Kidney capillary endothelial cell (primary cell): ENCODE results near the gene SORCS3.
A peak's percentile ranks its signal among the peaks of the same experiment; 100 is the strongest.

ENCODE experiments used
- DNase-seq: peaks from one replicate; pipeline ENCODE4 v3.0.0-alpha.2; 2018; ENCODE audit warnings: low spot score

Gene SORCS3

DNA sequence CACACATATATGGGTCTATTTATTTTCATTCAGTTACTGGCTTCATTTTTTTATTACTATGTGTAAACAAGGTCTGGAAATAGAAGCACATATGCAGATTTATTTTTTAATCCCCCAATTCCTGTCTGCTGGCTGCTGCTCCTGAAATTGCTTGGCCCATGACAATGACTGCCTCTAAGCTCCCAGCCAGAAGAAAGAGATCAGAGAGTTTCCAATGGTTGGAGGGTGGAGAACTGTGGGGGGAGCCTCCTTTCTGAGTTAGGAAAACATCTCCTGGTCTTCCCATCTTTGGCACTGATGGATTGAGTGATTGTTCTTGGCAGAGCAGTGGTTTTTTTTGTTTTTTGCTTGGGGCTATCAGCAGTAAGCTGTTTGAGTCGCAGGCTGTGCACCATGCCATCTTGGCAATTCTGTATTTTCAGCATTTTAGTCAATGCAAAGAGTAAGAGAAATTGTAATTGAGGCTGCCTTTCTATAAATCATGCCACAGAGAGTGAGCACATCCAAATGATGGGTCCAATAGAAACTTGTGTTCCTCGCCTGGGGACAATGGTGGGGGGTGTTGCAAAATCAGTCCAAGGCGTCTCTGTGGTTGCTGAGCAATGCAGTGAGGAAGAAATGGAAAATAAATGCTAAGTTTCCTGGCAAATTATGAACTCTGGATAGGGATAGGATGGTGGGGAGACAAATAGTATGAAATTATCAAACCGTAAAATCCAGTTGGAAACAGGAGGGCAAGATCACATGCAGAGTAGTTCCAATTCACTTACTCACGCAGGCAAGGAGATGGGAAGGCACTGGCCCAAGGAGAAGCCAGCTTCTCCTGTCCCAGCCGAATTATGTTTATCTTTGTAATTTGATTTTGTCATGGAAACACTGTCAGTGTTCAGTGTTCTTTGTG lies 382.4 kb downstream of the SORCS3 start:
- DNase-seq: no peak

GRCh38 chr10:105024184-105024583 lies 383.1 kb downstream of the SORCS3 start:
- no peak for DNase-seq

GRCh38 chr10:105025092-105025491 lies 384.0 kb downstream of the SORCS3 start:
- DNase-seq: no peak

GRCh38 chr10:105026566-105026965 lies 385.5 kb downstream of the SORCS3 start:
- no peak for DNase-seq

GRCh38 chr10:105029286-105029685 lies 388.2 kb downstream of the SORCS3 start:
- no peak for DNase-seq

GRCh38 chr10:105037022-105037421 lies 395.9 kb downstream of the SORCS3 start:
- no peak for DNase-seq

DNA sequence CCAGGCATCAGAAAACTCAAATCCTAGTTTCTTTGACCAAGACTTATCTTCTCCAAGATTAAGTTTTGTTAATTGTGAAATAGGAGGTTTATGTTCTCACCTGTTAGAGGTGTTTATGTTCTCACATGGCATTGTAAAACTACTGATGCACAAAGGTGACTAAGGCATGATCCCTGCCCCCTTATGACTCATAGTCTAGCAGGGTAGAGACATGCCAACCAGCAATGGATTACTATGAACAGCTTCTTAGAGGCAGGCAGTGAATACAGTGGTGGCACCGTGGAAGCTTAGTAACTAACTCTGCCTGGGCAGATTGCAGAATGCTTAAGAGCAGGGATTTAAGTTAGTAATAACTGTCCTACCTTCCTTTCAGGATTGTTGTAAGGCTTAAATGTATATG lies 400.9 kb downstream of the SORCS3 start:
- DNase-seq: no peak

DNA sequence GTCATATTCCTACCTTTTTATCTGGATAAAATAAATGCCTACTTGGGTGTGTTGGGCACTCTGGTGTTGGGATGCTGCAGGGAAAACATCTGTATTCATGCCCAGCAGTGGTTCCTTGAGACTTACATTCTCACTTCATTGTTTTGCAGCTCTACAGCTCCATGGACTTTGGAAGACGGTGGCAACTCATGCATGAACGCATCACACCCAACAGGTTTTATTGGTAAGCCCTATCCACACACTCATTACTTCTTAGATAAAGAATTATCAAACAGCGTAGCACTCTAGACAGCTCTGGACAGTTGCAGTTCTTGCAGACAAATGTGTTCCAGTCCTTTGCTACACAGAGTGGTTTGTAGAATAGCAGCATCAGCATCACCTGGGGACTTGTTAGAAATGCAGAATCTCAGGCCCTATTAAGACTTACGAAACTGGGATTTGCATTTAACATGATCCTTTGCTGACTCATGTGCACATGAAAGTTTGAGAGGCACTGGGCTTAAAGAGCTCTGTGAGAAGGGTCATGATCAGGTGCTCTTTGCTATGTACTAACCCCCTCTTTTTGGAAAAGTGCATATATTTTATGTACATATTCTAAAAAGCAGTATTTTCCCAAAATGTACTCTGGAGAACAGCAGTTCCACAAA lies 401.9 kb downstream of the SORCS3 start:
- DNase-seq: no peak

- no peak for DNase-seq
These were observed 403.8 kb downstream of the SORCS3 start for GRCh38 chr10:105044902-105045301.

- no peak for DNase-seq
These were observed 415.3 kb downstream of the SORCS3 start for GRCh38 chr10:105056413-105056812.

DNA sequence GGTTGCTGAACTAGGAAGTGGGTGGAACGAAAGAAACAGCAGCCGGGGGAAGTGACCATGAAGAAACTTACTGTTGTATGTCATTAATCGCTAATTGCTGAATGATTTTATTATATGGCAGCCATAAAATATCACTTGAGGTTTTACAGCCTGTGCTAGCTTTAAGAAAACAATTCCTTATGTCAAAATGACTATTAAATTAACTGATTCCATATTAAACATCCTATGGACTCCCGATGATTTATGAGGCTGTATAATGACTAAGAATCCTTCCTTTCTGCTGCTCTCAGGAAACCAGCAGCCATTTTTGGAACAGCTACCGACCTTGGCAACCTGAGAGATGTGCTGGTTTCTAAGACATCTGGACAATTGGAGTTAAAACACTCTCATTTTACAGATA lies 421.9 kb downstream of the SORCS3 start:
- DNase-seq: no peak

GRCh38 chr10:105063796-105064195 lies 422.7 kb downstream of the SORCS3 start:
- DNase-seq: peak; percentile 21

DNA sequence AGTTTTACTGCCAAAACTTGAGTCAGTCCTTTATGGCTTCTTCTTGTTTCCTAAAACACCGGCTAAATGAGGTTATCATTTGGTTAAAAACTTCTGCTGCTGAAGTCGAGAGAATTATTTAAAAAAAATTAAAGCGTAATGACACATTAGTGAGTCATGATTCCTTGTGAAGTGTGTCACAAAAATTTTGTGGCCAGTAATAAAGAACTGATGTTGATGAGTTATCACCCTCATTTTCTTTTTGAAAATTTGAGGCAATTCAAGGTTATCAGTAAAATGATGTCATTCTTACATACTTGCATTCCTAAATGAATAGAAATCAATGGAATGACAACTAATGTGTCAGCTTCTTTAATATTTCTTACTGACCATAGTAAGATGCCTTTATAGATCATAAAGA lies 427.4 kb downstream of the SORCS3 start:
- no peak for DNase-seq

- DNase-seq: no peak
These were observed 429.2 kb downstream of the SORCS3 start for GRCh38 chr10:105070249-105070648.

DNA sequence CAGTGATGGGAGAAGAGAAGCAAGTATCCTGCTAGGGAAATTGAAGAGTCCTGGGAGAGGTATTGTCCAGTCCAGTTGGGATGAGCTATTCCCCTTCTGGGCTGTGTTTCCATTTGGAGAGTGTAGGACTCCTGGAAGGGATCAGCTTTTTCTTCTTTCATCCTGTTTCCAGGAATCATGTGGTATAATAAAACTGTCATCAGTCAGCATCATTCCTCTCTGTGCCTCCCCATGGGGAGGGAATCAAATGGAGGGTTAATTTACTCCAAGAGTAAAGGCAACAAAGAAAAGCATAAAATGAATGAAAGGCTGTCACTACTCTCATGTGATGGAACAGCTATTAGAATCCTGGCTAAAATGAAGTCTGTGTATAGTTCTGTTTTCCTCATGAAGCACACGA lies 429.9 kb downstream of the SORCS3 start:
- DNase-seq: no peak

DNA sequence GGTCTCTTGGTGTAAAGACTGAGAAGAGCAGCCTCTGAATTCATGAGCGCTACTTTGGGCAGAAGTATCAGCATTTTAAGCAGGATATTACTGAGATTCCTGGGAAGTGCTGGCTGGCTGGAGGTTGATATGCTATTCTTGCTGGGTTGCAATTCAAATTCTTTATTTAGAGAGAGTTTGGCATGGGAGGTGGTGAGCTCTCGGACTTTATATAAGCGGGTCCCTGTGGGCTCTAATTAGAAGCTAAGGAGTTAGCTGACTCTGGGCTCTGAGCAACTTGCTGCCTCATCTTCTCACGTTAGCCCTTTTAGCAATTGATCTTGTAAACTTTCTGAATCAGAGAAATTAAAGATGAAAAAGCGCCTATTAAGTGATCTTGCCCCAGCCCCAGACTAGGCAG lies 430.9 kb downstream of the SORCS3 start:
- no peak for DNase-seq

- no peak for DNase-seq
These were observed 432.9 kb downstream of the SORCS3 start for GRCh38 chr10:105073999-105074398.

- DNase-seq: no peak
These were observed 433.9 kb downstream of the SORCS3 start for GRCh38 chr10:105075031-105075430.

GRCh38 chr10:105085980-105086379 lies 444.9 kb downstream of the SORCS3 start:
- DNase-seq: no peak

GRCh38 chr10:105094048-105094447 lies 453.0 kb downstream of the SORCS3 start:
- DNase-seq: no peak

DNA sequence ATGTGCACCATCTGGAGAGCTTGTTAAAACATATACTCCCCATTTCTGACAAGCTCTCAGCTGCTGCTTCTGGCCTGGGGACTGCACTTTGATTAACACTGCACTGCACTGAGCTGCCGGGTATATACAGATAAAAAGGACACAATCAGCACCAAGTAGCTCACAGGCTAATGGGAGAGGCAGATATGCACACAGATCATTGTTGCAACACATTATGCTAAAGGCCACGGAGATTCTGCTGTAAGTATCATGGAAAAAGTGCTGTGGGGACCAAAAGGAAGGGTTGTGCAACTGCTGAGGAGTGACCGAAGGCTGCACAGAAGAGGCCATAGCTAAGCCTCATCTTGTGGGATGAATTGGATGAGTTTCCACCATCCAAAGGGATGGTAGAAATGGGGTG lies 455.2 kb downstream of the SORCS3 start:
- DNase-seq: no peak

DNA sequence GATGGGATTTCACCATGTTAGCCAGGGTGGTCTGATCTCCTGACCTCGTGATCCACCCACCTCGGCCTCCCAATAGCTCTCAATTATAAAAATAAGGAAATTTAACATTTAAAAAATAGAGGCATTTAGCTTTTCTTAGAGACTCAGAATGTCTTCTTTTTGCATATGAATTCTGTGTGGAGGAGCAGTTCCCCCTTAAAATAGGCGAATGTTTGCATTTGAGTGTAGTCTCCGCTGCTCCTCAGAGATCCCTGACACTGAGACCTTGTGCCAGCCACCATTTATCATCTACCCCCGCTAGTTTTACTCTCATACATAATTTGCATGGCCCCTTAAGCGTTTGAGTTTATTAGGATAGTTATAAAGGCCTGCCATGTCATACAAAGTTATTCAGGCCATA lies 461.9 kb downstream of the SORCS3 start:
- no peak for DNase-seq

DNA sequence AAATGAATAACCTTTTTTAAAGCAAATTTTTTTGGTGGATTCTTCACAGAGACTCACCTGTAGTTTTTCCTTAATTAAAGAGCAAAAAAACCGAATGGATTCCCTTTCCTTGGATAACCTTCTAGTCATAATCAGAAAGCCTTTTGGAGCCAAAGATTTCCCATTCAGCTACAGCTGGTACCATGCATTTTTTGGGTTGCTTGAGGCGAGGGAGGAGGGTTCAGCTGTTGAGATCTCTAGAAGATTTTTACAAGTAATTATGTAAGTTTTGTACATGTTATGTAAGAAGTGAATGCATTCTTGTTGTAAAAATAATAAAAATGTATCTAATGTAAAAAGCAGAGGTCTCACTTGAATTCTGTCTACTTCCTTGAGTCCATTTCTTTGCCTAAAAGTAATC lies 463.2 kb downstream of the SORCS3 start:
- no peak for DNase-seq

GRCh38 chr10:105109164-105109563 lies 468.1 kb downstream of the SORCS3 start:
- DNase-seq: no peak
